CD14-positive monocyte (primary cell): Measurements from ENCODE around the gene PCDH7. TPM values are rescaled to one million over a fixed set of nuclear protein-coding genes. Genes with fewer than 3 reads are reported as not detected.
A peak's percentile ranks its signal among the peaks of the same experiment; 100 is the strongest.

Experiments used
- DNase-seq, 3 donors: peaks; one replicate each; pipeline ENCODE4 v3.0.0-alpha.2; 2011 to 2022
- H2AFZ ChIP-seq: 2 replicates; pipeline ENCODE4 v1.6.0; 2012; ENCODE audit warnings: mild to moderate bottlenecking, low read depth, low read length, inconsistent platforms; ENCODE audit not compliant: insufficient read depth, poor library complexity, severe bottlenecking
- H3K27ac ChIP-seq, 2 donors: 1 replicate in 1 of 2; 2 replicates in 1 of 2; pipeline ENCODE4 v1.5.1; 2012 to 2013; ENCODE audit warnings: low read length in 2 of 2, control low read depth in 1 of 2, inconsistent platforms in 1 of 2, low read depth in 1 of 2, mild to moderate bottlenecking in 1 of 2
- H3K27me3 ChIP-seq, 2 donors: one replicate each; pipeline versions ENCODE4 v1.6.0 to v1.6.1; 2011 to 2013; ENCODE audit warnings: low read length in 2 of 2; ENCODE audit not compliant: control insufficient read depth in 2 of 2, insufficient read depth in 2 of 2
- H3K36me3 ChIP-seq, 2 donors: replicated peaks in 1 of 2; 1 replicate in 1 of 2; 2 replicates in 1 of 2; pipeline versions ENCODE4 v1.5.1 to v1.6.1; 2012 to 2013; ENCODE audit warnings: low read length in 2 of 2, control low read depth in 1 of 2, inconsistent platforms in 1 of 2, mild to moderate bottlenecking in 1 of 2; ENCODE audit not compliant: insufficient read depth in 2 of 2, control insufficient read depth in 1 of 2
- H3K4me1 ChIP-seq, 2 donors: 1 replicate in 1 of 2; 2 replicates in 1 of 2; pipeline versions ENCODE4 v1.5.1 to v1.6.1; 2012 to 2013; ENCODE audit warnings: low read length in 2 of 2, control low read depth in 1 of 2, inconsistent platforms in 1 of 2, mild to moderate bottlenecking in 1 of 2, moderate library complexity in 1 of 2; ENCODE audit not compliant: insufficient read depth in 2 of 2, control insufficient read depth in 1 of 2
- H3K4me2 ChIP-seq: replicated peaks from 2 replicates; pipeline ENCODE3; 2012; ENCODE audit warnings: low read length, moderate library complexity, mild to moderate bottlenecking; ENCODE audit not compliant: poor library complexity, severe bottlenecking; ENCODE audit errors: extremely low read depth
- H3K4me3 ChIP-seq, 3 experiments: fragments of 200-600 bp in 1 of 3; sonication (generic) in 1 of 3; replicated peaks in 1 of 3; 1 replicate in 2 of 3; 2 replicates in 1 of 3; pipeline ENCODE4 v1.5.1; 2011 to 2013; ENCODE audit warnings: low read length in 3 of 3, mild to moderate bottlenecking in 3 of 3, control low read depth in 2 of 3, low read depth in 2 of 3, inconsistent platforms in 1 of 3, moderate library complexity in 1 of 3
- H3K79me2 ChIP-seq: 2 replicates; pipeline ENCODE4 v1.6.0; 2012; ENCODE audit warnings: mild to moderate bottlenecking, control low read depth, inconsistent platforms, low read length, moderate library complexity; ENCODE audit not compliant: insufficient read depth
- H3K9ac ChIP-seq: 2 replicates; pipeline ENCODE4 v1.6.0; 2017; ENCODE audit warnings: low read length, mild to moderate bottlenecking; ENCODE audit not compliant: insufficient read depth, poor library complexity, severe bottlenecking
- H3K9me3 ChIP-seq, 2 donors: replicated peaks in 1 of 2; 1 replicate in 1 of 2; 2 replicates in 1 of 2; pipeline versions ENCODE4 v1.5.1 to v1.6.1; 2012 to 2013; ENCODE audit warnings: low read length in 2 of 2, control low read depth in 1 of 2; ENCODE audit not compliant: control insufficient read depth in 1 of 2, insufficient read depth in 1 of 2
- H4K20me1 ChIP-seq: 2 replicates; pipeline ENCODE4 v1.6.0; 2012; ENCODE audit warnings: mild to moderate bottlenecking, low read length, control low read depth, moderate library complexity; ENCODE audit not compliant: insufficient read depth
- H3K27ac Mint-ChIP-seq, 7 donors: one replicate each; pipeline ENCODE4 v1.8.0; 2020; ENCODE audit warnings: mild to moderate bottlenecking in 7 of 7, mixed read lengths in 7 of 7, moderate library complexity in 6 of 7, inconsistent platforms in 2 of 7
- H3K27me3 Mint-ChIP-seq, 3 donors: one replicate each; pipeline ENCODE4 v1.8.0; 2021 to 2022; ENCODE audit warnings: low read depth in 3 of 3, mild to moderate bottlenecking in 3 of 3, mixed read lengths in 3 of 3, moderate library complexity in 3 of 3, inconsistent platforms in 1 of 3
- H3K36me3 Mint-ChIP-seq, 2 donors: one replicate each; pipeline ENCODE4 v1.8.0; 2020; ENCODE audit warnings: mixed read lengths in 2 of 2, inconsistent platforms in 1 of 2, mild to moderate bottlenecking in 1 of 2
- H3K4me1 Mint-ChIP-seq: one replicate; pipeline ENCODE4 v1.8.0; 2020; ENCODE audit warnings: mild to moderate bottlenecking, mixed read lengths
- H3K4me3 Mint-ChIP-seq, 2 donors: one replicate each; pipeline ENCODE4 v1.8.0; 2020; ENCODE audit warnings: mild to moderate bottlenecking in 2 of 2, mixed read lengths in 2 of 2, moderate library complexity in 1 of 2
- H3K9me3 Mint-ChIP-seq, 7 donors: one replicate each; pipeline ENCODE4 v1.8.0; 2020 to 2022; ENCODE audit warnings: mixed read lengths in 7 of 7, mild to moderate bottlenecking in 6 of 7, moderate library complexity in 6 of 7, inconsistent platforms in 2 of 7
- CTCF ChIP-seq: fragments of 200-600 bp; IDR thresholded peaks from one replicate; pipeline ENCODE4 v1.8.0; 2022; ENCODE audit warnings: antibody characterized with exemption, mild to moderate bottlenecking
- WGBS: methylation state at CpG from one replicate; pipeline ENCODE4 v1.1.5; 2013; ENCODE audit warnings: missing lambda C conversion rate; ENCODE audit not compliant: insufficient coverage; 5-methylcytosine and 5-hydroxymethylcytosine counted together
- intact Hi-C, 2 donors: fragments of 100-400 bp; cut with micrococcal nuclease; formaldehyde crosslinking; loops; one replicate each; pipeline versions ENCODE4 v1.15.0 to v1.15.1; 2023
- polyA plus RNA-seq, 3 donors: library from polyadenylated mRNA; depleted of rRNA in 1 of 3; unstranded in 2 of 3; stranded (reverse) in 1 of 3; fragments of 300-500 nt in 2 of 3; fragments of >200 nt in 1 of 3; fragmentation: Illumina TruSeq in 2 of 3; gene quantifications; 1 replicate in 2 of 3; 2 replicates in 1 of 3; pipeline ENCODE4 v1.2.3, GENCODE V29; 2012 to 2021

Gene PCDH7
- polyA plus RNA-seq, 3 donors: not detected

DNA sequence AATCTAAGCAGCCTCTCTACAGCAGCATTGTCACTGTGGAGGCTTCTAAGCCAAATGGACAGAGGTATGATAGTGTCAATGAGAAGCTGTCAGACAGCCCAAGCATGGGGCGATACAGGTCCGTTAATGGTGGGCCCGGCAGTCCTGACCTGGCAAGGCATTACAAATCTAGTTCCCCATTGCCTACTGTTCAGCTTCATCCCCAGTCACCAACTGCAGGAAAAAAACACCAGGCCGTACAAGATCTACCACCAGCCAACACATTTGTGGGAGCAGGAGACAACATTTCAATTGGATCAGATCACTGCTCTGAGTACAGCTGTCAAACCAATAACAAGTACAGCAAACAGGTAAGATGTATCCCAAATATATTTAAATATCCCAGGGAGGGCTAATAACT is 4.1 kb downstream of the PCDH7 start:
- peaks cover 38 to 65% of the 10 kb centered on the region in 2 donors for H3K27me3 ChIP-seq
- H4K20me1 ChIP-seq: no peaks in the 10 kb centered on the region
- no peak for DNase-seq
- H3K79me2 ChIP-seq: no peaks in the 10 kb centered on the region
- WGBS: 100% methylated on average over 3 of the region's 4 CpGs
- no peaks in the 10 kb centered on the region for H3K4me1 ChIP-seq
- H3K27ac ChIP-seq: no peak overlapping the region
- Mint-ChIP-seq H3K9me3 (peaks cover 0 to 23% (median 10%) of the 10 kb centered on the region in 7 donors), H3K36me3 (peaks cover 0 to 2% of the 10 kb centered on the region in 2 donors), H3K4me3 (peak overlapping the region in 1 of 2 donors; percentile 40), H3K27ac (no peak overlapping the region), H3K4me1 (peaks cover 11% of the 10 kb centered on the region), H3K27me3 (peaks cover 47 to 51% (median 51%) of the 10 kb centered on the region in 3 donors)
- no peak overlapping the region for H3K9ac ChIP-seq
- H2AFZ ChIP-seq: no peak overlapping the region
- no peak overlapping the region for H3K4me3 ChIP-seq
- H3K36me3 ChIP-seq: no peaks in the 10 kb centered on the region
- TF ChIP-seq CTCF: no peak
- peaks cover 7 to 23% of the 10 kb centered on the region in 2 donors for H3K9me3 ChIP-seq
- no peak overlapping the region for H3K4me2 ChIP-seq
- intact Hi-C loops: no loop called here

DNA sequence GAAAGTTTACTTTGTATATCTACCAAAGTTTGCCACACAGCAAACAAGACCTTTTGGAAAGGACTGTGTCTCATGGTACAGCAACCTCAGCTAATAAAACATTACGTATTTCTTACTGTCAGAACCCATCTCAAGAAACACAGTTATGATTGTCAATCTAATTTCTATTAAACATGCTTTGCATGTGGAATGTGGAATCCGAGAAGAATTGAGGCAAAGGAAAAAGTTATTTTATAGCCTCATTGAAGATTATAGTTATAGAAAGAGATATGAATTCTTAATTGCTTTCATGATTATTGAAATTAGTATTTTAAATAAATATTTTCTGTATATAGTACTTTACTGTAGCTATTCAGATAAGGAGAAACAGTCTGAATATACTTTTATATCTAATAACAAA is 5.4 kb downstream of the PCDH7 start:
- TF ChIP-seq CTCF: no peak
- no peak overlapping the region for H3K4me2 ChIP-seq
- H3K4me3 Mint-ChIP-seq: no peak overlapping the region

More for the DNA sequence above, 5.4 kb downstream of the PCDH7 start:
- Mint-ChIP-seq H3K27ac (no peak overlapping the region), H3K27me3 (peaks cover 34 to 38% (median 38%) of the 10 kb centered on the region in 3 donors), H3K4me1 (peaks cover 7% of the 10 kb centered on the region), H3K9me3 (peaks cover 0 to 15% (median 9%) of the 10 kb centered on the region in 7 donors), H3K36me3 (peaks cover 0 to 2% of the 10 kb centered on the region in 2 donors)
- intact Hi-C loops: no loop called here
- peaks cover 31 to 56% of the 10 kb centered on the region in 2 donors for H3K27me3 ChIP-seq
- H3K4me3 ChIP-seq: no peak overlapping the region
- no peak overlapping the region for H3K9ac ChIP-seq
- no peak for DNase-seq
- WGBS: no CpG with 5 or more reads among the region's 2 CpGs
- no peak overlapping the region for H3K27ac ChIP-seq
- H4K20me1 ChIP-seq: no peaks in the 10 kb centered on the region
- H3K36me3 ChIP-seq: no peaks in the 10 kb centered on the region
- no peaks in the 10 kb centered on the region for H3K79me2 ChIP-seq
- no peak overlapping the region for H2AFZ ChIP-seq
- H3K4me1 ChIP-seq: no peaks in the 10 kb centered on the region
- peaks cover 7 to 23% of the 10 kb centered on the region in 2 donors for H3K9me3 ChIP-seq
